HepG2 (cell line): ENCODE data around the gene ZFPM1. TPM values are rescaled to one million over a fixed set of nuclear protein-coding genes. Genes with fewer than 3 reads are reported as not detected.

ENCODE experiments used
- ATAC-seq: fragments of 200-7000 bp; cut with Tn5 transposase; 3 replicates; pipeline ENCODE4 v1.9.1; 2020; ENCODE audit warnings: mild to moderate bottlenecking, moderate library complexity
- BruUV-seq: library from RNA; stranded (reverse); fragments of 400-500 nt; replicated peaks from 2 replicates; lab custom pipeline; 2021; lab: Mats Ljungman, UMichigan
- CTCF ChIA-PET: fragments of 300-600 bp; formaldehyde crosslinking; extraction: SDS; loops from one replicate; lab custom pipeline; 2021; ENCODE audit warnings: low total read pairs, inconsistent platforms, low intra/inter-chr PET ratio; lab: Yijun Ruan, JAX
- POLR2A ChIA-PET: fragments of 350-600 bp; sonication (Branson Sonifier 250); formaldehyde crosslinking; loops from one replicate; lab custom pipeline; 2020; ENCODE audit warnings: antibody characterized with exemption, inconsistent platforms; lab: Yijun Ruan, JAX
- DNase-seq: peaks from one replicate; pipeline ENCODE4 v3.0.0-alpha.2; 2015; ENCODE audit warnings: low spot score
- FAIRE-seq: peaks from 3 replicates; lab custom pipeline; 2011; peaks lifted over from hg19 to GRCh38; lab: Jason Lieb, UNC
- H2AFZ ChIP-seq: one replicate; pipeline ENCODE4 v1.6.1; 2011; ENCODE audit warnings: low read length, inconsistent platforms
- H3K27ac ChIP-seq: fragments of 300-600 bp; 3 replicates; pipeline ENCODE4 v1.8.0; 2011; ENCODE audit warnings: mixed run types, mild to moderate bottlenecking, mixed read lengths, low read length, inconsistent platforms; ENCODE audit not compliant: insufficient read depth; ENCODE audit errors: extremely low read length
- H3K27me3 ChIP-seq, 2 experiments: fragments of 200-600 bp in 1 of 2; 2 replicates in 1 of 2; 3 replicates in 1 of 2; pipeline versions ENCODE4 v1.6.0 to v1.8.0; 2011; ENCODE audit warnings: low read length in 2 of 2, mild to moderate bottlenecking in 2 of 2, moderate library complexity in 2 of 2, inconsistent platforms in 1 of 2; ENCODE audit not compliant: insufficient read depth in 2 of 2, control insufficient read depth in 1 of 2
- H3K36me3 ChIP-seq, 2 experiments: fragments of 200-600 bp in 1 of 2; replicated peaks in 1 of 2; 2 replicates in 1 of 2; 3 replicates in 1 of 2; pipeline versions ENCODE4 v1.5.1 to v1.8.0; 2011; ENCODE audit warnings: low read length in 2 of 2, inconsistent platforms in 1 of 2; ENCODE audit not compliant: insufficient read depth in 2 of 2, control insufficient read depth in 1 of 2
- H3K4me1 ChIP-seq: 2 replicates; pipeline ENCODE4 v1.5.1; 2012; ENCODE audit warnings: low read length, inconsistent platforms; ENCODE audit not compliant: insufficient read depth
- H3K4me2 ChIP-seq: 2 replicates; pipeline ENCODE4 v1.6.0; 2011; ENCODE audit warnings: low read depth, low read length, inconsistent platforms
- H3K4me3 ChIP-seq, 3 experiments: fragments of 200-600 bp in 1 of 3; sonication (generic), shearing (Covaris generic) in 1 of 3; replicated peaks in 1 of 3; 2 replicates each; pipeline ENCODE4 v1.5.1; 2011 to 2016; ENCODE audit warnings: low read length in 3 of 3, inconsistent platforms in 2 of 3, low read depth in 2 of 3, mild to moderate bottlenecking in 2 of 3, control low read depth in 1 of 3, mixed read lengths in 1 of 3; ENCODE audit not compliant: insufficient read depth in 1 of 3
- H3K79me2 ChIP-seq: one replicate; pipeline ENCODE4 v1.6.1; 2011; ENCODE audit warnings: low read length, inconsistent platforms; ENCODE audit not compliant: insufficient read depth
- H3K9ac ChIP-seq: 2 replicates; pipeline ENCODE4 v1.6.0; 2011; ENCODE audit warnings: mild to moderate bottlenecking, low read depth, low read length, inconsistent platforms; ENCODE audit not compliant: insufficient read depth
- H3K9me3 ChIP-seq: 2 replicates; pipeline ENCODE4 v1.5.1; 2012; ENCODE audit warnings: mild to moderate bottlenecking, low read length
- H4K20me1 ChIP-seq: 2 replicates; pipeline ENCODE4 v1.6.0; 2011; ENCODE audit warnings: inconsistent platforms, mild to moderate bottlenecking, low read length, moderate library complexity; ENCODE audit not compliant: insufficient read depth
- AGO1 ChIP-seq: fragments of 200-400 bp; formaldehyde crosslinking; IDR thresholded peaks from 2 replicates; pipeline ENCODE4 v1.6.1; 2017; ENCODE audit warnings: mild to moderate bottlenecking, low read depth, low read length, moderate library complexity; ENCODE audit not compliant: poor library complexity, severe bottlenecking
- AGO2 ChIP-seq: fragments of 200-400 bp; formaldehyde crosslinking; optimal IDR thresholded peaks from 2 replicates; pipeline ENCODE3; 2017; ENCODE audit warnings: mild to moderate bottlenecking, low read depth, low read length, moderate library complexity
- NCOA2 ChIP-seq: sonication (generic); formaldehyde crosslinking; IDR thresholded peaks from 2 replicates; pipeline ENCODE4 v1.8.0; 2022; ENCODE audit warnings: inconsistent platforms
- POLR2G ChIP-seq: fragments of 200-400 bp; formaldehyde crosslinking; IDR thresholded peaks from 2 replicates; pipeline ENCODE4 v1.6.1; 2018; ENCODE audit warnings: mild to moderate bottlenecking, low read depth, low read length, moderate library complexity
- ZNF501 ChIP-seq: sonication (generic); formaldehyde crosslinking; IDR thresholded peaks from 2 replicates; pipeline ENCODE4 v1.5.1; 2020; ENCODE audit warnings: mild to moderate bottlenecking, moderate library complexity, missing genetic modification reagents
- WGBS: methylation state at CpG from one replicate; pipeline ENCODE4 v1.1.6; 2017; ENCODE audit warnings: low lambda C conversion rate; 5-methylcytosine and 5-hydroxymethylcytosine counted together
- in situ Hi-C: cut with HindIII; loops from 2 replicates; pipeline ENCODE4 v1.10.0; 2017; ENCODE audit warnings: low pct_unique_long_range_greater_than_20kb; ENCODE audit not compliant: extremely low pct_ligation_motif_present
- intact Hi-C: fragments of 100-400 bp; cut with micrococcal nuclease; formaldehyde crosslinking; loops from one replicate; pipeline ENCODE4 v1.10.0; 2022; ENCODE audit not compliant: unreplicated experiment
- polyA plus RNA-seq, 8 experiments: library from polyadenylated mRNA; depleted of rRNA in 3 of 8; stranded (reverse) in 7 of 8; unstranded in 1 of 8; fragments of >200 nt; fragmentation: Illumina TruSeq in 4 of 8; extraction: Trizol in 4 of 8; gene quantifications; 2 replicates each; pipeline versions ENCODE4 v1.2.1 to v1.2.3, GENCODE V29; 2011 to 2016; ENCODE audit warnings: low read depth in 4 of 8, missing spikeins in 1 of 8, mixed read lengths in 1 of 8; ENCODE audit not compliant: insufficient read depth in 1 of 8
- total RNA-seq, 5 experiments: library from RNA; depleted of rRNA; stranded (reverse); fragments of >200 nt; fragmentation: Illumina TruSeq; extraction: Trizol; gene quantifications; 2 replicates each; pipeline ENCODE4 v1.2.3, GENCODE V29; 2016; ENCODE audit warnings: low read depth in 1 of 5

Gene ZFPM1
- total and polyA plus RNA-seq, 2 of the 13 experiments (the other 11 are each of a cell fraction or from before 2014, with no cell fraction given): 1.3 to 3.8 TPM

GRCh38 chr16:88511060-88511459, 58.0 kb downstream of the ZFPM1 start:
- in situ Hi-C loops: no loop called here
- no peak for FAIRE-seq
- Histone ChIP-seq H3K27me3 (no peaks in the 10 kb centered on the region), H3K27ac (no peak overlapping the region), H3K4me1 (peaks cover 43% of the 10 kb centered on the region), H3K4me2 (no peak overlapping the region), H3K79me2 (no peaks in the 10 kb centered on the region), H3K4me3 (no peak overlapping the region), H3K9ac (no peak overlapping the region), H2AFZ (no peak overlapping the region), H4K20me1 (no peaks in the 10 kb centered on the region), H3K9me3 (no peaks in the 10 kb centered on the region), H3K36me3 (peaks cover 9% of the 10 kb centered on the region in 2 experiments; a peak in 3 of 5 replicates)
- intact Hi-C loops: no loop called here
- no peak for ATAC-seq
- ChIA-PET CTCF (no interaction called here), POLR2A (interaction anchor here (8.4 kb wide), 1 partner anchor 20 kb away, joined by 370 read pairs; no protein-coding TSS in a partner anchor)
- 86% methylated on average over 2 of the region's 7 CpGs for WGBS
- DNase-seq: no peak
- no TSS peak for BruUV-seq
- TF ChIP-seq AGO2: peak; percentile 60
- no peak for TF ChIP-seq NCOA2 (CRISPR knock-in tag)

GRCh38 chr16:88511906-88512305, 58.8 kb downstream of the ZFPM1 start:
- CTCF ChIA-PET: no interaction called here
- BruUV-seq: no TSS peak
- peak; percentile 8 for TF ChIP-seq AGO1
- 0 out of 2 replicates have a peak, but pooled peaks have one; percentile 19 for TF ChIP-seq POLR2G
- TF ChIP-seq ZNF501 (CRISPR knock-in tag): no peak
- POLR2A ChIA-PET: no interaction called here
- peaks cover 9 to 10% of the 10 kb centered on the region in 2 experiments; a peak in 3 of 5 replicates for H3K36me3 ChIP-seq
- no peaks in the 10 kb centered on the region for H4K20me1 ChIP-seq
- FAIRE-seq (no peak), ATAC-seq (no peak), DNase-seq (no peak)
- peaks cover 37% of the 10 kb centered on the region for H3K4me1 ChIP-seq
- in situ Hi-C loops: no loop called here
- intact Hi-C loops: no loop called here
- no peaks in the 10 kb centered on the region for H3K79me2 ChIP-seq
- H2AFZ ChIP-seq: no peak overlapping the region
- H3K9me3 ChIP-seq: no peaks in the 10 kb centered on the region
- no peak overlapping the region for H3K27ac ChIP-seq
- WGBS: 98% methylated on average over 11 of the region's 14 CpGs
- H3K9ac ChIP-seq: no peak overlapping the region
- no peak overlapping the region for H3K4me2 ChIP-seq
- H3K4me3 ChIP-seq: no peak overlapping the region
- H3K27me3 ChIP-seq: no peaks in the 10 kb centered on the region
